Esophagus squamous epithelium (tissue), 4 donors: Measurements from ENCODE around the gene EPN2.

Experiments used
- CTCF ChIP-seq, 6 experiments: fragments of 450-650 bp in 4 of 6; fragments of 200-600 bp in 2 of 6; sonication (generic) in 2 of 6; IDR thresholded peaks; one replicate each; pipeline ENCODE4 v1.5.1; 2016 to 2019; ENCODE audit warnings: antibody characterized with exemption in 6 of 6, mild to moderate bottlenecking in 4 of 6, moderate library complexity in 4 of 6
- POLR2A ChIP-seq, 4 donors: fragments of 450-650 bp; IDR thresholded peaks; one replicate each; pipeline ENCODE4 v1.6.1; 2017; ENCODE audit warnings: antibody characterized with exemption in 4 of 4, mild to moderate bottlenecking in 4 of 4, moderate library complexity in 3 of 4

- TF ChIP-seq CTCF (IDR thresholded peaks at IDR 0.05), result no peak
- no peak for TF ChIP-seq POLR2A (IDR thresholded peaks at IDR 0.05)
Measured at GRCh38 chr17:19295473-19296135, 58.4 kb downstream of the EPN2 start.
